ENCODE measurements around the gene MIEF1. TPM values are rescaled to one million over a fixed set of nuclear protein-coding genes. Genes with fewer than 3 reads are reported as not detected.

The MIEF1 gene
- total and polyA plus RNA-seq, 2 donors (not counting 1 experiment from before 2014, with no cell fraction given): 9.8 to 37.2 TPM

DNA sequence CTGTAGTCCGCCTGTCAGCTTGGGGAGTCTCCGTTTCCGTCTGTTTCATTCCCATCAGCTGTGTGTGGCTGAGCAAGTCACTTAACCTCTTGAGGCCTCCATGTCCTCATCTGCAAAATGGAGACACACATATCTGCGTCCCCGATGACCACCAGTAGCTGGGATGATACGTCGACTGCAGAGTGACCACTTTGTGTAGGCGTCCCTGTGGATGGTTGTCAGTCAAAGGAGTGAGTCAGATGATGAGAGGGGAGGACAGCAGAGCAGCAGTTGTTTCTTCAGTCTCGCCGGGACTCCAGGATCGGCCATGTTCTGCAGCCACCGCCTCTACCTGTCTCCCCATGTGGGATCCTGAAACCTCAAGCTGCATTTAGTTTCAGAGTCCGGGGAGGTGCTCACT is 25.4 kb upstream of the MIEF1 start:
- POLR2A ChIA-PET: no interaction called here
- 100% methylated on average over 13 of the region's 13 CpGs for WGBS (ENCODE audit: insufficient coverage)
- no peak for ATAC-seq (ENCODE audit: low read depth)
- peaks cover 10% of the 10 kb centered on the region for H4K20me1 ChIP-seq (ENCODE audit: control insufficient read depth, insufficient read depth, low read length, poor library complexity, severe bottlenecking)
- Mint-ChIP-seq H3K4me1 (peaks cover 19% of the 10 kb centered on the region), H3K9me3 (ENCODE audit: insufficient read depth) (no peaks in the 10 kb centered on the region), H3K27me3 (no peaks in the 10 kb centered on the region), H3K4me3 (no peak overlapping the region), H3K27ac (no peak overlapping the region)
- H3K9me3 ChIP-seq (ENCODE audit: control extremely low read depth in 1 of 3, control insufficient read depth in 2 of 3, insufficient read depth in 1 of 3, low read length in 2 of 3): no peaks in the 10 kb centered on the region
- no peak overlapping the region for H2AFZ ChIP-seq (ENCODE audit: insufficient read depth, low read depth, low read length, poor library complexity, severe bottlenecking)
- H3K4me3 ChIP-seq (ENCODE audit: control extremely low read depth in 1 of 5, extremely low read depth in 1 of 5, insufficient read depth in 1 of 5, low read depth in 2 of 5, low read length in 4 of 5): no peak overlapping the region
- CTCF ChIA-PET: interaction anchor here (0.9 to 1.9 kb wide), 4 partner anchors 20 to 133 kb away, joined by 4 to 5 read pairs (median 4); no protein-coding TSS in a partner anchor
- H3K4me1 ChIP-seq (ENCODE audit: control insufficient read depth in 2 of 2, insufficient read depth in 2 of 2, low read length in 2 of 2): peaks cover 18 to 19% of the 10 kb centered on the region in 2 donors
- TF ChIP-seq, protein P1, sequence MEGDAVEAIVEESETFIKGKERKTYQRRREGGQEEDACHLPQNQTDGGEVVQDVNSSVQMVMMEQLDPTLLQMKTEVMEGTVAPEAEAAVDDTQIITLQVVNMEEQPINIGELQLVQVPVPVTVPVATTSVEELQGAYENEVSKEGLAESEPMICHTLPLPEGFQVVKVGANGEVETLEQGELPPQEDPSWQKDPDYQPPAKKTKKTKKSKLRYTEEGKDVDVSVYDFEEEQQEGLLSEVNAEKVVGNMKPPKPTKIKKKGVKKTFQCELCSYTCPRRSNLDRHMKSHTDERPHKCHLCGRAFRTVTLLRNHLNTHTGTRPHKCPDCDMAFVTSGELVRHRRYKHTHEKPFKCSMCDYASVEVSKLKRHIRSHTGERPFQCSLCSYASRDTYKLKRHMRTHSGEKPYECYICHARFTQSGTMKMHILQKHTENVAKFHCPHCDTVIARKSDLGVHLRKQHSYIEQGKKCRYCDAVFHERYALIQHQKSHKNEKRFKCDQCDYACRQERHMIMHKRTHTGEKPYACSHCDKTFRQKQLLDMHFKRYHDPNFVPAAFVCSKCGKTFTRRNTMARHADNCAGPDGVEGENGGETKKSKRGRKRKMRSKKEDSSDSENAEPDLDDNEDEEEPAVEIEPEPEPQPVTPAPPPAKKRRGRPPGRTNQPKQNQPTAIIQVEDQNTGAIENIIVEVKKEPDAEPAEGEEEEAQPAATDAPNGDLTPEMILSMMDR (IDR thresholded peaks at IDR 0.05): no peak
- no peak for TF ChIP-seq EZH2 (IDR thresholded peaks at IDR 0.05; ENCODE audit: borderline replicate concordance, insufficient read depth, low read depth, low read length, poor library complexity, severe bottlenecking)
- H3K9ac ChIP-seq (ENCODE audit: low read length): no peak overlapping the region
- H3K36me3 ChIP-seq (replicated peaks in 1 of 2; ENCODE audit: control extremely low read depth in 1 of 2, control insufficient read depth in 1 of 2, extremely low read depth in 1 of 2, insufficient read depth in 2 of 2, low read length in 1 of 2): no peaks in the 10 kb centered on the region
- intact Hi-C loops (cut with micrococcal nuclease): no loop called here
- no peaks in the 10 kb centered on the region for H3K27me3 ChIP-seq (replicated peaks in 1 of 4; ENCODE audit: control extremely low read depth in 1 of 4, control insufficient read depth in 3 of 4, insufficient read depth in 4 of 4, low read length in 3 of 4)
- H3K79me2 ChIP-seq (ENCODE audit: control insufficient read depth, insufficient read depth, low read length): peaks cover 43% of the 10 kb centered on the region
- H3K27ac ChIP-seq (ENCODE audit: low read length in 2 of 2): no peak overlapping the region
- DNase-seq: no peak
- H3K4me2 ChIP-seq (replicated peaks; ENCODE audit: low read depth, low read length, poor library complexity, severe bottlenecking): no peak overlapping the region

DNA sequence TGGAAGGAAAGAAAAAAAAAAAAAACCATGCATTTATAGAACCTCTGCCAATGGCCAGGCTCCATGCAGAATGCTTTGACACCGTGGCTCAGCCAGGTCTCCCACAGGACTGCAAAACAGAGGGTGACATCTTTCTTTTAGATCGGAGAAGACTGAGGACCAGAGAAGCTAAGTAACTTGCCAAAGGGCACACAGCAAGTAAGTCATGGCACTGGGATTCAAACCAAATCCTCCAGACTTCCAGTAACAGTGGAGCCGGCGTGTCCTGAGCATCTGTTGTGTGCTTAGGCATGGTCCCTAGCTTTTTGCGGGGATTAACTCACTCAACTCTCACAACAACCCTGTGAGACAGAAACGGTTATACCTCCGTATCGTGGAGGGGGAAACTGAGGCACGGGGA is 24.5 kb upstream of the MIEF1 start:
- POLR2A ChIA-PET: no interaction called here
- no peaks in the 10 kb centered on the region for H3K36me3 ChIP-seq (replicated peaks in 1 of 2; ENCODE audit: control extremely low read depth in 1 of 2, control insufficient read depth in 1 of 2, extremely low read depth in 1 of 2, insufficient read depth in 2 of 2, low read length in 1 of 2)

More for the DNA sequence above, 24.5 kb upstream of the MIEF1 start:
- WGBS (ENCODE audit: insufficient coverage): 96% methylated on average over 9 of the region's 9 CpGs
- Histone ChIP-seq H3K9me3 (ENCODE audit: control extremely low read depth in 1 of 3, control insufficient read depth in 2 of 3, insufficient read depth in 1 of 3, low read length in 2 of 3) (no peaks in the 10 kb centered on the region), H3K4me2 (replicated peaks; ENCODE audit: low read depth, low read length, poor library complexity, severe bottlenecking) (no peak overlapping the region), H2AFZ (ENCODE audit: insufficient read depth, low read depth, low read length, poor library complexity, severe bottlenecking) (no peak overlapping the region), H3K4me1 (ENCODE audit: control insufficient read depth in 2 of 2, insufficient read depth in 2 of 2, low read length in 2 of 2) (peaks cover 9 to 10% of the 10 kb centered on the region in 2 donors), H3K27ac (ENCODE audit: low read length in 2 of 2) (no peak overlapping the region), H3K79me2 (ENCODE audit: control insufficient read depth, insufficient read depth, low read length) (peaks cover 43% of the 10 kb centered on the region), H4K20me1 (ENCODE audit: control insufficient read depth, insufficient read depth, low read length, poor library complexity, severe bottlenecking) (peaks cover 10% of the 10 kb centered on the region), H3K9ac (ENCODE audit: low read length) (no peak overlapping the region), H3K27me3 (replicated peaks in 1 of 4; ENCODE audit: control extremely low read depth in 1 of 4, control insufficient read depth in 3 of 4, insufficient read depth in 4 of 4, low read length in 3 of 4) (no peaks in the 10 kb centered on the region), H3K4me3 (ENCODE audit: control extremely low read depth in 1 of 5, extremely low read depth in 1 of 5, insufficient read depth in 1 of 5, low read depth in 2 of 5, low read length in 4 of 5) (no peak overlapping the region)
- DNase-seq (no peak), ATAC-seq (ENCODE audit: low read depth) (no peak)
- Mint-ChIP-seq H3K4me1 (peaks cover 11% of the 10 kb centered on the region), H3K27me3 (no peaks in the 10 kb centered on the region), H3K4me3 (no peak overlapping the region), H3K9me3 (ENCODE audit: insufficient read depth) (no peaks in the 10 kb centered on the region), H3K27ac (no peak overlapping the region)
- TF ChIP-seq, protein P1 (IDR thresholded peaks at IDR 0.05): no peak
- TF ChIP-seq EZH2 (IDR thresholded peaks at IDR 0.05; ENCODE audit: borderline replicate concordance, insufficient read depth, low read depth, low read length, poor library complexity, severe bottlenecking): no peak
- intact Hi-C loops (cut with micrococcal nuclease): no loop called here
- CTCF ChIA-PET: interaction anchor here (0.8 kb wide), 1 partner anchor 15 kb away, joined by 4 read pairs; no protein-coding TSS in a partner anchor

All from B cell (primary cell).